ENCODE measurements around the gene MTREX. TPM values are rescaled to one million over a fixed set of nuclear protein-coding genes. Genes with fewer than 3 reads are reported as not detected.

Gene MTREX
- polyA plus RNA-seq, 3 donors: 10.2 to 14.4 (median 12.2) TPM

DNA sequence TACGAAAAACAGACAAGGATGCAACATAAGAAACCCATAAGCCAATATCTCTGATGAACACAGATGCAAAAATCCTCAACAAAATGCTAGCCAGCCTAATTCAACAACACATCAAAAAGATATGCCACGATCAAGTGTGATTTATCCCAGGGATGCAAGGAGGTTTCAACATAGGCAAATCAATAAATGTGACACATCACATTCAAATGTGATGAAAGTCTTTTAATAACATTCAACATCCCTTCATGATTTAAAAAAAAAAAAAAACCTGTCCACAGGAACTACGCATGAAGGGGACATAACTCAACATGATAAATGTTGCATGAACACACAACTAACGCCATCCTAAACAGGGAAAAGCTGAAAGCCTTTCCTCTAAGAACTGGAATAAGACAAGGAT lies 124.8 kb downstream of the MTREX start:
- intact Hi-C loops (cut with micrococcal nuclease): no loop called here
- no peak overlapping the region for H3K4me3 Mint-ChIP-seq

DNA sequence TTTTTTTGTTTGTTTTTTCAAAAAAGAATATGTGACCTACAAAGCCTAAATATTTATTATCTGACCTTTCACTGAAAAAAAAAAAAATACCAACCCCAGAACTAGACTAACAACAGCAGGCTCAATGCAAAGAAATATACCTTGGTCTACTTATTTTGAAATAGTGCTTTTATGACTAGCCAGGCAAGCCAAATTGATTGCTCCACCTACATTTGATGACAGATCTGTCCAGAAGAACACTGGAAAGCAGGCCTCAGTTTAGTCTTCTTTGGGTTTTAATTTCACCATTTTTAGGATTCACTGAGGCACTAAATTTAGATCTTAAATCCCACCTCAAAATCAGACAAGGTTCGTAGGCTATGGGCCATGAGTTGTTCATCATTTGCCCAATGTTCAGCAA lies 129.7 kb downstream of the MTREX start:
- Histone ChIP-seq H3K4me2 (replicated peaks; ENCODE audit: extremely low read depth, low read length, poor library complexity, severe bottlenecking) (no peak overlapping the region), H4K20me1 (ENCODE audit: insufficient read depth, low read length) (no peaks in the 10 kb centered on the region), H3K4me3 (replicated peaks in 1 of 3; ENCODE audit: low read depth in 2 of 3, low read length in 3 of 3) (no peak overlapping the region), H3K79me2 (ENCODE audit: insufficient read depth, low read length) (no peaks in the 10 kb centered on the region), H3K27me3 (ENCODE audit: control insufficient read depth in 2 of 2, insufficient read depth in 2 of 2, low read length in 2 of 2) (no peaks in the 10 kb centered on the region), H3K4me1 (ENCODE audit: control insufficient read depth in 1 of 2, insufficient read depth in 2 of 2, low read length in 2 of 2) (no peaks in the 10 kb centered on the region), H3K36me3 (replicated peaks in 1 of 2; ENCODE audit: control insufficient read depth in 1 of 2, insufficient read depth in 2 of 2, low read length in 2 of 2) (no peaks in the 10 kb centered on the region), H2AFZ (ENCODE audit: insufficient read depth, low read depth, low read length, poor library complexity, severe bottlenecking) (no peak overlapping the region), H3K27ac (ENCODE audit: low read depth in 1 of 2, low read length in 2 of 2) (no peak overlapping the region), H3K9ac (ENCODE audit: insufficient read depth, low read length, poor library complexity, severe bottlenecking) (no peak overlapping the region), H3K9me3 (replicated peaks in 1 of 2; ENCODE audit: control insufficient read depth in 1 of 2, insufficient read depth in 1 of 2, low read length in 2 of 2) (peaks cover 24 to 33% of the 10 kb centered on the region in 2 donors)
- WGBS (ENCODE audit: insufficient coverage): no CpG with 5 or more reads among the region's 1 CpG
- no peaks in the 10 kb centered on the region for H3K36me3 Mint-ChIP-seq
- DNase-seq: no peak
- TF ChIP-seq, protein P1, sequence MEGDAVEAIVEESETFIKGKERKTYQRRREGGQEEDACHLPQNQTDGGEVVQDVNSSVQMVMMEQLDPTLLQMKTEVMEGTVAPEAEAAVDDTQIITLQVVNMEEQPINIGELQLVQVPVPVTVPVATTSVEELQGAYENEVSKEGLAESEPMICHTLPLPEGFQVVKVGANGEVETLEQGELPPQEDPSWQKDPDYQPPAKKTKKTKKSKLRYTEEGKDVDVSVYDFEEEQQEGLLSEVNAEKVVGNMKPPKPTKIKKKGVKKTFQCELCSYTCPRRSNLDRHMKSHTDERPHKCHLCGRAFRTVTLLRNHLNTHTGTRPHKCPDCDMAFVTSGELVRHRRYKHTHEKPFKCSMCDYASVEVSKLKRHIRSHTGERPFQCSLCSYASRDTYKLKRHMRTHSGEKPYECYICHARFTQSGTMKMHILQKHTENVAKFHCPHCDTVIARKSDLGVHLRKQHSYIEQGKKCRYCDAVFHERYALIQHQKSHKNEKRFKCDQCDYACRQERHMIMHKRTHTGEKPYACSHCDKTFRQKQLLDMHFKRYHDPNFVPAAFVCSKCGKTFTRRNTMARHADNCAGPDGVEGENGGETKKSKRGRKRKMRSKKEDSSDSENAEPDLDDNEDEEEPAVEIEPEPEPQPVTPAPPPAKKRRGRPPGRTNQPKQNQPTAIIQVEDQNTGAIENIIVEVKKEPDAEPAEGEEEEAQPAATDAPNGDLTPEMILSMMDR (IDR thresholded peaks at IDR 0.05): no peak
- H3K4me3 Mint-ChIP-seq: no peak overlapping the region
- H3K4me1 Mint-ChIP-seq: peaks cover 5% of the 10 kb centered on the region
- intact Hi-C loops (cut with micrococcal nuclease): no loop called here
- peaks cover 0 to 1% (median 0%) of the 10 kb centered on the region in 3 donors for H3K27me3 Mint-ChIP-seq (ENCODE audit: low read depth in 3 of 3)
- H3K27ac Mint-ChIP-seq: no peak overlapping the region
- H3K9me3 Mint-ChIP-seq: peaks cover 25 to 43% (median 33%) of the 10 kb centered on the region in 7 donors

More for the DNA sequence above, 124.8 kb downstream of the MTREX start:
- Histone ChIP-seq H2AFZ (ENCODE audit: insufficient read depth, low read depth, low read length, poor library complexity, severe bottlenecking) (no peak overlapping the region), H3K4me1 (ENCODE audit: control insufficient read depth in 1 of 2, insufficient read depth in 2 of 2, low read length in 2 of 2) (no peaks in the 10 kb centered on the region), H3K27me3 (ENCODE audit: control insufficient read depth in 2 of 2, insufficient read depth in 2 of 2, low read length in 2 of 2) (no peaks in the 10 kb centered on the region), H3K4me3 (replicated peaks in 1 of 3; ENCODE audit: low read depth in 2 of 3, low read length in 3 of 3) (no peak overlapping the region), H3K27ac (ENCODE audit: low read depth in 1 of 2, low read length in 2 of 2) (no peak overlapping the region), H3K36me3 (replicated peaks in 1 of 2; ENCODE audit: control insufficient read depth in 1 of 2, insufficient read depth in 2 of 2, low read length in 2 of 2) (peaks cover 16 to 28% of the 10 kb centered on the region in 2 donors), H3K4me2 (replicated peaks; ENCODE audit: extremely low read depth, low read length, poor library complexity, severe bottlenecking) (no peak overlapping the region), H3K9me3 (replicated peaks in 1 of 2; ENCODE audit: control insufficient read depth in 1 of 2, insufficient read depth in 1 of 2, low read length in 2 of 2) (peaks cover 41 to 64% of the 10 kb centered on the region in 2 donors), H3K9ac (ENCODE audit: insufficient read depth, low read length, poor library complexity, severe bottlenecking) (no peak overlapping the region), H4K20me1 (ENCODE audit: insufficient read depth, low read length) (no peaks in the 10 kb centered on the region), H3K79me2 (ENCODE audit: insufficient read depth, low read length) (no peaks in the 10 kb centered on the region)
- WGBS (ENCODE audit: insufficient coverage): 91% methylated on average over 3 of the region's 4 CpGs
- H3K27ac Mint-ChIP-seq: no peak overlapping the region
- peaks cover 30 to 31% of the 10 kb centered on the region in 2 donors for H3K36me3 Mint-ChIP-seq
- peaks cover 54 to 83% (median 66%) of the 10 kb centered on the region in 7 donors for H3K9me3 Mint-ChIP-seq
- H3K27me3 Mint-ChIP-seq (ENCODE audit: low read depth in 3 of 3): peaks cover 0 to 3% (median 2%) of the 10 kb centered on the region in 3 donors
- TF ChIP-seq, protein P1 (IDR thresholded peaks at IDR 0.05): no peak
- H3K4me1 Mint-ChIP-seq: no peaks in the 10 kb centered on the region
- no peak for DNase-seq
